Right atrium auricular region (tissue), 2 donors: Measurements from ENCODE around the gene NKX2-3. TPM values are rescaled to one million over a fixed set of nuclear protein-coding genes. Genes with fewer than 3 reads are reported as not detected.

Source experiments
- DNase-seq: peaks from one replicate; pipeline ENCODE4 v3.0.0-alpha.2; 2019; ENCODE audit warnings: low spot score
- H3K27ac ChIP-seq, 2 donors: fragments of 200-600 bp; sonication (generic); 1 replicate in 1 of 2; 2 replicates in 1 of 2; pipeline ENCODE4 v1.5.1; 2016 to 2019
- H3K27me3 ChIP-seq, 2 donors: fragments of 200-600 bp; sonication (generic); one replicate each; pipeline versions ENCODE4 v1.5.1 to v1.6.0; 2017 to 2019
- H3K36me3 ChIP-seq: fragments of 200-600 bp; sonication (generic); one replicate; pipeline ENCODE4 v1.5.1; 2016
- H3K4me1 ChIP-seq, 2 donors: fragments of 200-600 bp; sonication (generic); one replicate each; pipeline versions ENCODE4 v1.5.1 to v1.6.0; 2017 to 2019
- H3K4me3 ChIP-seq, 2 donors: fragments of 200-600 bp; sonication (generic); 1 replicate in 1 of 2; 2 replicates in 1 of 2; pipeline ENCODE4 v1.5.1; 2017 to 2019; ENCODE audit warnings: mild to moderate bottlenecking in 1 of 2, moderate library complexity in 1 of 2
- H3K9me3 ChIP-seq, 2 donors: fragments of 200-600 bp; sonication (generic); one replicate each; pipeline ENCODE4 v1.5.1; 2019
- CTCF ChIP-seq, 2 donors: fragments of 200-600 bp; sonication (generic); IDR thresholded peaks; one replicate each; pipeline ENCODE4 v1.5.1; 2019; ENCODE audit warnings: antibody characterized with exemption in 2 of 2
- total RNA-seq, 2 donors: library from RNA; depleted of rRNA; stranded (reverse); fragments of >200 nt; gene quantifications; one replicate each; pipeline ENCODE4 v1.1.0, GENCODE V29; 2016

Gene NKX2-3
- total RNA-seq, 2 donors from 2014 or later: not detected

- H3K9me3 ChIP-seq: no peaks in the 10 kb centered on the region
- H3K36me3 ChIP-seq: no peaks in the 10 kb centered on the region
- no peak overlapping the region for H3K27ac ChIP-seq
- no peak for DNase-seq
- peaks cover 0 to 29% of the 10 kb centered on the region in 2 donors for H3K4me1 ChIP-seq
- no peak overlapping the region for H3K4me3 ChIP-seq
- no peak for TF ChIP-seq CTCF (IDR thresholded peaks at IDR 0.05)
- peaks cover 37 to 50% of the 10 kb centered on the region in 2 donors for H3K27me3 ChIP-seq
Measured at GRCh38 chr10:99520847-99521764, 11.6 kb upstream of the NKX2-3 start.

GRCh38 chr10:99521765-99522469, 10.8 kb upstream of the NKX2-3 start:
- DNase-seq: no peak
- H3K4me3 ChIP-seq: no peak overlapping the region
- H3K4me1 ChIP-seq: peaks cover 0 to 29% of the 10 kb centered on the region in 2 donors
- no peak overlapping the region for H3K27ac ChIP-seq
- H3K27me3 ChIP-seq: peaks cover 39 to 52% of the 10 kb centered on the region in 2 donors
- H3K9me3 ChIP-seq: no peaks in the 10 kb centered on the region
- no peaks in the 10 kb centered on the region for H3K36me3 ChIP-seq
- TF ChIP-seq CTCF (IDR thresholded peaks at IDR 0.05): no peak

GRCh38 chr10:99522470-99523250, 10.1 kb upstream of the NKX2-3 start:
- H3K4me3 ChIP-seq: no peak overlapping the region
- peaks cover 0 to 29% of the 10 kb centered on the region in 2 donors for H3K4me1 ChIP-seq
- no peaks in the 10 kb centered on the region for H3K9me3 ChIP-seq
- DNase-seq: no peak
- no peak overlapping the region for H3K27ac ChIP-seq
- H3K27me3 ChIP-seq: peaks cover 46 to 59% of the 10 kb centered on the region in 2 donors
- no peaks in the 10 kb centered on the region for H3K36me3 ChIP-seq
- no peak for TF ChIP-seq CTCF (IDR thresholded peaks at IDR 0.05)

GRCh38 chr10:99523251-99523773, 9.4 kb upstream of the NKX2-3 start:
- no peak for DNase-seq
- peak overlapping the region in 1 of 2 donors; percentile 3 for H3K4me3 ChIP-seq
- no peaks in the 10 kb centered on the region for H3K36me3 ChIP-seq
- H3K4me1 ChIP-seq: peaks cover 0 to 29% of the 10 kb centered on the region in 2 donors
- H3K27me3 ChIP-seq: peaks cover 53 to 66% of the 10 kb centered on the region in 2 donors
- H3K27ac ChIP-seq: no peak overlapping the region
- no peaks in the 10 kb centered on the region for H3K9me3 ChIP-seq
- no peak for TF ChIP-seq CTCF (IDR thresholded peaks at IDR 0.05)

GRCh38 chr10:99524050-99524666, 8.6 kb upstream of the NKX2-3 start:
- DNase-seq: no peak
- H3K4me1 ChIP-seq: peaks cover 0 to 29% of the 10 kb centered on the region in 2 donors
- H3K27me3 ChIP-seq: peaks cover 61 to 74% of the 10 kb centered on the region in 2 donors
- H3K27ac ChIP-seq: no peak overlapping the region
- no peaks in the 10 kb centered on the region for H3K36me3 ChIP-seq
- no peak for TF ChIP-seq CTCF (IDR thresholded peaks at IDR 0.05)
- H3K4me3 ChIP-seq: no peak overlapping the region
- no peaks in the 10 kb centered on the region for H3K9me3 ChIP-seq
